ENCODE measurements around the gene LRRC25. TPM values are rescaled to one million over a fixed set of nuclear protein-coding genes. Genes with fewer than 3 reads are reported as not detected.

LRRC25 gene
- total and polyA plus RNA-seq, 2 donors (not counting 3 experiments of a cell fraction or from before 2014, with no cell fraction given): not detected

GRCh38 chr19:18421371-18421959 is 24.0 kb upstream of the LRRC25 start:
- Histone ChIP-seq H3K4me2 (ENCODE audit: insufficient read depth, low read length) (no peak overlapping the region), H3K4me3 (replicated peaks in 1 of 3; ENCODE audit: insufficient read depth in 1 of 3, low read depth in 1 of 3, low read length in 3 of 3) (no peak overlapping the region), H3K27ac (ENCODE audit: insufficient read depth, low read depth, low read length) (no peak overlapping the region), H3K9me3 (replicated peaks; ENCODE audit: control insufficient read depth, insufficient read depth, low read length) (no peaks in the 10 kb centered on the region), H2AFZ (ENCODE audit: low read depth, low read length) (no peak overlapping the region), H3K4me1 (ENCODE audit: control insufficient read depth, extremely low read depth, insufficient read depth, low read length) (peaks cover 26% of the 10 kb centered on the region), H3K9ac (replicated peaks; ENCODE audit: extremely low read depth, insufficient read depth, low read length) (no peak overlapping the region), H3K27me3 (ENCODE audit: control insufficient read depth in 2 of 2, insufficient read depth in 2 of 2, low read length in 2 of 2) (no peaks in the 10 kb centered on the region), H4K20me1 (replicated peaks; ENCODE audit: control insufficient read depth, extremely low read depth, insufficient read depth, low read length) (no peaks in the 10 kb centered on the region), H3K36me3 (ENCODE audit: control insufficient read depth in 2 of 2, extremely low read depth in 1 of 2, insufficient read depth in 2 of 2, low read length in 2 of 2) (no peaks in the 10 kb centered on the region), H3K79me2 (ENCODE audit: control insufficient read depth, insufficient read depth, low read length) (peaks cover 68% of the 10 kb centered on the region), H3K9me1 (replicated peaks; ENCODE audit: control insufficient read depth, extremely low read depth, insufficient read depth, low read length) (no peaks in the 10 kb centered on the region)
- BruUV-seq (replicated peaks): no TSS peak
- CTCF ChIA-PET: interaction anchor here (1.0 to 1.5 kb wide), 7 partner anchors 16 to 142 kb away, joined by 3 to 4 read pairs (median 3); no protein-coding TSS in a partner anchor
- dilution Hi-C loops (cut with MboI; ENCODE audit: extremely low pct_ligation_motif_present, low sequenced_read_pairs) (no loop called here), intact Hi-C loops (cut with micrococcal nuclease) (no loop called here)
- FAIRE-seq (no peak), DNase-seq (ENCODE audit: low read depth, low spot score) (no peak)
- POLR2A ChIA-PET: no interaction called here
- TF ChIP-seq MYC (IDR thresholded peaks at IDR 0.05; ENCODE audit: low read depth, low read length) (no peak), JUN (IDR thresholded peaks at IDR 0.05; ENCODE audit: borderline replicate concordance, insufficient read depth, insufficient read length, low read depth) (no peak), EZH2 (IDR thresholded peaks at IDR 0.05; ENCODE audit: borderline replicate concordance, low read depth, low read length, severe bottlenecking) (no peak), POLR2A (IDR thresholded peaks at IDR 0.05; ENCODE audit: low read depth, low read length) (no peak), POLR2AphosphoS5 (IDR thresholded peaks at IDR 0.05; ENCODE audit: insufficient read depth, low read depth, low read length) (no peak), FOS (IDR thresholded peaks at IDR 0.05; ENCODE audit: borderline replicate concordance, insufficient read depth, low read length) (no peak), GATA2 (IDR thresholded peaks at IDR 0.05; ENCODE audit: insufficient read depth, insufficient read length, low read depth, low read length) (no peak)
- TF ChIP-seq, protein P1, sequence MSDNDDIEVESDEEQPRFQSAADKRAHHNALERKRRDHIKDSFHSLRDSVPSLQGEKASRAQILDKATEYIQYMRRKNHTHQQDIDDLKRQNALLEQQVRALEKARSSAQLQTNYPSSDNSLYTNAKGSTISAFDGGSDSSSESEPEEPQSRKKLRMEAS (IDR thresholded peaks at IDR 0.05; ENCODE audit: insufficient read depth, insufficient read length): no peak
- TF ChIP-seq, protein P2, sequence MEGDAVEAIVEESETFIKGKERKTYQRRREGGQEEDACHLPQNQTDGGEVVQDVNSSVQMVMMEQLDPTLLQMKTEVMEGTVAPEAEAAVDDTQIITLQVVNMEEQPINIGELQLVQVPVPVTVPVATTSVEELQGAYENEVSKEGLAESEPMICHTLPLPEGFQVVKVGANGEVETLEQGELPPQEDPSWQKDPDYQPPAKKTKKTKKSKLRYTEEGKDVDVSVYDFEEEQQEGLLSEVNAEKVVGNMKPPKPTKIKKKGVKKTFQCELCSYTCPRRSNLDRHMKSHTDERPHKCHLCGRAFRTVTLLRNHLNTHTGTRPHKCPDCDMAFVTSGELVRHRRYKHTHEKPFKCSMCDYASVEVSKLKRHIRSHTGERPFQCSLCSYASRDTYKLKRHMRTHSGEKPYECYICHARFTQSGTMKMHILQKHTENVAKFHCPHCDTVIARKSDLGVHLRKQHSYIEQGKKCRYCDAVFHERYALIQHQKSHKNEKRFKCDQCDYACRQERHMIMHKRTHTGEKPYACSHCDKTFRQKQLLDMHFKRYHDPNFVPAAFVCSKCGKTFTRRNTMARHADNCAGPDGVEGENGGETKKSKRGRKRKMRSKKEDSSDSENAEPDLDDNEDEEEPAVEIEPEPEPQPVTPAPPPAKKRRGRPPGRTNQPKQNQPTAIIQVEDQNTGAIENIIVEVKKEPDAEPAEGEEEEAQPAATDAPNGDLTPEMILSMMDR (IDR thresholded peaks at IDR 0.05; ENCODE audit: extremely low read depth in 1 of 2, insufficient read depth in 1 of 2, low read depth in 1 of 2, low read length in 2 of 2): no peak

Data from endothelial cell of umbilical vein (primary cell).